C1 segment of cervical spinal cord (tissue), 14 donors: ENCODE measurements around the gene GALNT9.
"Not testable (repeated sequence)": the region's sequence is repeated elsewhere in the genome, so short reads cannot be mapped to it uniquely, and the experiment has no call there.

Source experiments
- DNase-seq, 14 donors: peaks; one replicate each; lab custom pipeline; 2025; lab: John Stamatoyannopoulos, UW

GALNT9 gene

DNA sequence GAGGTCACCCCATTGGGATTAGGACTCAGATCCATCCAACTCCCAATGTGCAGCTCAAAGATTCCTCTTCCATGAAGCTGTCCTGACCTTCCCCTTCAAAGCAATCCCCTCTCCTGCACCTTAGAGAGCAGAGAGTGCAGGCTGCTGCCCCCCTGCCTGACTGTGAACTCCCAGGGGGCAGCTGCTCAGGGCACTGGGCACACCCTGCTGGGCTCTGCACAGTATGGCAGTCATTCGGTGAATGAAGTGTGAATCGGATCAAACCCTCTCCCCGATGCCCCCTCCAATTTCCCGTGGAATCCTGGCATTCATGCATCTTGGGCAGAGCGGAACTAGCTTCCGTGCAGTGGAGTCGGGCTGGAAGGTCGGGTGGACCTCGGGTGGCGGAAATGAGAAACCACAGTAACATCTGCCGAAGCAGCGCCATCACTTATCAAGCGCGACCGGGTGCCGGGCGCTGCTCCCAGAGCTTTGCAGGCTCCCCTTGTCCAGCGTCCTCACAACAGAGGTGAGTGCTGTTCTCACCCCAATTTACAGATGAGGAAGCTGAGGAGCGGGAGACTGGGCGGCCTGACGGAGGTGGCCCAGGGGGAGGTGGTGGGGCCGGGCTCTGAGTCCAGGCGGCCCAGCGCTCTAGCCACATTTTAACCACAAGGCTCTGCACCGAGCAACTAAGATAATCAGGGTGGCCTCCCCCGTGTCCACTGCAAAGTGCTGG lies 14.7 kb downstream of the GALNT9 start:
- no peak for DNase-seq

GRCh38 chr12:132314035-132314434 lies 15.4 kb downstream of the GALNT9 start:
- DNase-seq, result no peak

DNA sequence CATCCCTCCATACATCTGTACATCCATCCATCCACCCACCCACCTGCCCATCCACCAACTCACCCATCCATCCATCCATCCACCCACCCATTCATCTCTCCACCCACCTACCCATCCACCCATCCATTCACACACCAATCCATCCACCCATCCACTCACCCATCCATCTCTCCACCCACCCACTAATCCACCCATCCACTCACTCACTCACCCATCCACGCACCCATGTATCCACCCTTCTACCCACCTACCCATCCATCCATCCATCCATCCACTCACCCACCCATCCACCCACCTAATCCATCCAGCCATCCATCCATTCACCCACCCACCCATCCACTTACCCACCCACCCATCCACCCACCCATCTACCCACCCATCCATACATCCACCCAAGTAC lies 16.2 kb downstream of the GALNT9 start:
- DNase-seq, result no peak

- DNase-seq, result no peak
Observed at GRCh38 chr12:132312516-132312915, 16.9 kb downstream of the GALNT9 start.

GRCh38 chr12:132311201-132311915 lies 18.0 kb downstream of the GALNT9 start:
- no peak for DNase-seq

DNA sequence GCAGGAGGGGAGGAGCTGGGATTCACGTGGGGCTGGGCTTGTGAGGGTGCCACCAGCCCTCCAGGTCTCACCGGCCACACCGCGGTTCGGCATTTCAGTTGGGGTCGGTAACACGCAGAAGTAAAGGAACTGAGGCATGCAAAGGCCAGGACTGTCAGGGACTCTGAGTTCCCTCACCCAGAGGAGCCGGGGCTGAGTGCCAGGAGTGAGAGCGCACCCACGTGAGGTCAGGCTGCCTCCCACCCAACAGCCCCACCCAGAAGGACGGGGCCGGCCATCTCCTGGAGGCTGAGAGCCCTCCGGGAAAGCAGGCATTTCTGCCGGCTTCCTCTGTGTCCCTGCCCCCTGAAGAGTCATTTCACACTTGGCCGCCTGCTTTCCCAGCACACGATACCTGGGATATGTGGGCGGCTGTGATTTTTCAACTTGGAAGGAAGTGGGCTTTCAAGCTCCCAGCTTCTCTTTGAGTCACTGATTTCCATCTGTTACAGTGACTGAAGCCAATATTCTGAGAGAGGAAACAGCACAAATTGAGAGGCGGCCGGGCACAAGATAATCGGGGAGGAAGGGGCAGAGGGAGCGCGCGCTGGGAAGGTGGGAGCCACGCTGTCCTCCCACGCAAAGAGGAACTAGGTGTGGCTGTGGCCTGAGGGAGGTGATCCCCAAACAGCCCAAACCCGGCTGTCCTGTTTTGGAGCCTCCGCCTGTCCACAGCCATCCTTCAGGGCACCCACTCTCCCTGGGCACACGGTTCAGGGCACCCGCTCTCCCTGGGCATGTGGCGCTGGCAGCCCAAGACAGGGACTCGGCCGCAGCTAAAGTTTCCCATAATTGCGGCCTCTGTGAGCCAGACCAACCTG lies 19.0 kb downstream of the GALNT9 start:
- DNase-seq, result peak in 2 of 14 donors; percentile 13 to 96

DNA sequence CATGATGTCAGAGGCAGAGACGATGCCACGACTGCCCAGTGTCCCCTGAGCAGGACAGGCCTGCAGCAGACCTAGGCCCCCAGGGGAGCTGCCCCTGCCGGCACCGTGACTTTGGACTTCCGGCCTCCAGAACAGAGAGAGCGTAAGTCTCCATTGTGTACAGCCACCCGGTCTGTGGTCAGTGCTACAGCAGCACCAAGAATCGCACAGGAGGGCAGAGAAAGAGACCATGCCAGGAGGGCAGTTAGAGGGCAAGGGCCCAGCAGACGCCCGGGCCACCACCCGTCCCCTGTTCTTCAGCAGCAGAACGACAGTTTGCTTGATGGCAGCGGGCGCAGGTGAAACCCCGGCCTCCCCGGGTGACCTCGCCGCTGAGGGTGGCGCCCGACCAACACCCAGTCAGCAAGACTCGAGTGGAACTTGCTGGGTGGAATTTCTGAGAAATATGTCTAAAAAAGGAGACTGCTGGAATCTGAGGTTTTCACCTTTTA lies 19.7 kb downstream of the GALNT9 start:
- DNase-seq, result no peak

DNA sequence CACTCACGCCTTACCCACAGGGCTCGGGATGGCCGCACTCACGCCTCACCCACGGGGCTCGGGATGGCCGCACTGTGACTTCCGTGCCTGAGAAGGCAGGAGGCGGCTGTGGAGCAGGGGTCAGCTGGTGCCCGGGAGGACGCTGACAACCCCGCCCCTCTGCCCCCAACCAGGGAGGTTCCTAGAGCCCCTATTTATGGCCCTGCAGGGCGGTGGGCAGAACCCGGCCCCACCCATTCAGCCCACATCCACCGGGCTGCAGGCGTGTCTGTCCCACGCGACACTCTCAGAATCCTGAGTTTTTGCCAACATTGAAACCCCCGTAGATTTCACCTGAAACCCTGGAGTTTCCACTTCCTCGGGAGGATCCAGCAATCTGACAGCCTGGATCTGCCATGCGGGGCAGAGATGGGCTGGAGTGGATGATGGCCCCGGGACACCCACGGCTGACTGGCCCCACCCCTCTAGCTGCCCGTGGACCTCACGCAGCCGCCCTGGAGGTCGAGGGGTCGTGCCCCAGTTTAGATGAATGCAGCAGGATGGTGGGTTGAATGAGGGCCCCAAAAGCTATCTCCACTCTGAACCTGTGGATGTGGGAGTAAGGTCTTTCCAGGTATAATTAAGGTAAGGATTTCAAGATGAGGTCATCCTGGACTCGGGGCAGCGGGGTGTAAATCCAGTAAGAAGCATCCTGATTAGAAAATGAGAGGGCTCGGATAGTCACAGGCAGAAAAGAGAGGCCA lies 20.4 kb downstream of the GALNT9 start:
- DNase-seq, result no peak

DNA sequence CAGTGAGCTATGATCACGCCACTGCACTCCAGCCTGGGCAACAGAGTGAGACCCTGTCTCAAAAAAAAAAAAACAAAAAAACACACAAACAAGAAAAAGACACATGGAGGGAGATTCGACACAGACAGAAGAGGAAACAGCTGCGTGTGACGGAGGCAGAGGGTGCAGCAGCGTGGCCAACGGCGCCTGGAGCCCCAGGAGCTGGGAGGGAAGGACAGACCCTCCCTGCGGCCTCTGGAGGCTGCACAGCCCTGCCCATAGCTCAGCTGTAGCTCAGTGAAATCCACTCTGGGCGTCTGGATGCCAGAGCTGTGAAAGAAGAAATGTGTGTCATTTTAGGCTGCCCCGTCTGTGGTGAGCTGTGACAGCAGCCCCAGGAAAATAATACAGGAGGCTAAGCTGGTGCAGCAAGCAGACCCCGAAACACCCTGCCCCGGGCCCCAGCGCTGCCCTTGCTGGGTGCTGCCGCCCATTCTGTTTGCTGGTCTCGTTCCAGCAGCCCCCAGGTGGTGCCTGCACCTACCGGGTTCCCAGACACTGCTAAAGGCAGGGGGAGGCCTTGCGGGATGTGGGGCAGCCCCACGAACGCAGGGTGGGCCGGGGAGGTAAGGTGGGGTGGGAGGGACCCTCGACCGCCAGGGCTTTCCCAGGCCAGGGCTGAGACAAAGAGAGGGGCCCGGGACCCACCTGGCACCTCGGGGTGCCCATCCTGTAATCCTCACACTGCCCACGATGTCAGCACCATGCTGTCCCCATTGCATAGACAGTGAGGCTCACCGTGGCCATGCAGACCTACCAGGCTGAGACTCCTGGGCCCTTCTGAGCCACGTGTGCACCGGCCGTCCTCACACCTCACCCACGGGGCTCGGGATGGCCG lies 21.2 kb downstream of the GALNT9 start:
- DNase-seq, result no peak

- no peak for DNase-seq
Observed at GRCh38 chr12:132306885-132307191, 22.6 kb downstream of the GALNT9 start.

- DNase-seq, result no peak
Observed at GRCh38 chr12:132305991-132306884, 23.2 kb downstream of the GALNT9 start.

- no peak for DNase-seq
Observed at GRCh38 chr12:132305560-132305966, 23.8 kb downstream of the GALNT9 start.

- not testable (repeated sequence) for DNase-seq
Observed at GRCh38 chr12:132304866-132305265, 24.5 kb downstream of the GALNT9 start.

DNA sequence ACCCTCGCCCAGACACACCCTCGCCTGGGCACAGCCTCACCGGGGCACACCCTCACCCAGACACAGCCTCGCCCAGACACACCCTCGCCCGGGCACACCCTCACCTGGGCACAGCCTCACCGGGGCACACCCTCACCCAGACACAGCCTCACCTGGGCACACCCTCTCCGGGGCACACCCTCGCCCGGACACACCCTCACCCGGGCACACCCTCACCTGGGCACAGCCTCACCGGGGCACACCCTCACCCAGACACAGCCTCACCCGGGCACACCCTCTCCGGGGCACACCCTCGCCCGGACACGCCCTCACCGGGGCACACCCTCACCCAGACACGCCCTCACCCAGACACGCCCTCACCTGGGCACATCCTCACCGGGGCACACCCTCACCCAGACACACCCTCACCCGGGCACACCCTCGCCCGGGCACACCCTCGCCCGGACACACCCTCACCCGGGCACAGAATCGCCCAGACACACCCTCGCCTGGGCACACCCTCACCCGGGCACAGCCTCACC lies 25.5 kb downstream of the GALNT9 start:
- not testable (repeated sequence) for DNase-seq

GRCh38 chr12:132302466-132303358 lies 26.7 kb downstream of the GALNT9 start:
- no peak for DNase-seq

GRCh38 chr12:132300789-132301722 lies 28.3 kb downstream of the GALNT9 start:
- no peak for DNase-seq

DNA sequence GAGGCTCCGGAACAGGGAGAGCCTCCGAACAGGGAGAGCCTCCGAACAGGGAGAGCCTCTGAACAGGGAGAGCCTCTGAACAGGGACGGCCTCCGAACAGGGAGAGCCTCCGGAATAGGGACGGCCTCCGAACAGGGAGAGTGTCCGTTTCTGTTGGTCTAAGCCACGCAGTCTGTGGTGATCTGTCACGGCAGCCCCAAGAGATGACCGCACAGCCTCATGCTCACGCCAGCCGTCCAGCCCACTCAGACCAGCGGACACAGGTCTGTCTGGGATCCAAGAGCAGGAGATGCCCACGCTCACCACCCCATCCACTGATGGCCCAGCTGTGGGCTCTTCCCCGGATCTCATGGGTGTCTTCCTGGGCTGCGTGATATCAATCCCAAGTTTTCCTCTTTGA lies 33.3 kb downstream of the GALNT9 start:
- DNase-seq, result no peak
